Progenitor cell of endocrine pancreas (in vitro differentiated cells): ENCODE measurements around the gene HABP4. TPM values are rescaled to one million over a fixed set of nuclear protein-coding genes. Genes with fewer than 3 reads are reported as not detected.
"Not testable (repeated sequence)": the region's sequence is repeated elsewhere in the genome, so short reads cannot be mapped to it uniquely, and the experiment has no call there.

Experiments
- DNase-seq: peaks from one replicate; pipeline ENCODE4 v3.0.0; 2021; ENCODE audit warnings: low spot score; ENCODE audit not compliant: unreplicated experiment
- H3K27ac Mint-ChIP-seq: 2 replicates; pipeline ENCODE4 v1.8.0; 2021; ENCODE audit warnings: mild to moderate bottlenecking, moderate library complexity, mixed read lengths
- H3K27me3 Mint-ChIP-seq: 2 replicates; pipeline ENCODE4 v1.8.0; 2021; ENCODE audit warnings: mixed read lengths
- H3K36me3 Mint-ChIP-seq: 2 replicates; pipeline ENCODE4 v1.8.0; 2022; ENCODE audit warnings: mixed read lengths; ENCODE audit not compliant: insufficient read depth
- H3K4me1 Mint-ChIP-seq: 2 replicates; pipeline ENCODE4 v1.8.0; 2021; ENCODE audit warnings: low read depth, mixed read lengths
- H3K4me3 Mint-ChIP-seq: 2 replicates; pipeline ENCODE4 v1.8.0; 2021; ENCODE audit warnings: low read depth, mild to moderate bottlenecking, moderate library complexity, mixed read lengths
- H3K9me3 Mint-ChIP-seq: 2 replicates; pipeline ENCODE4 v1.8.0; 2021; ENCODE audit warnings: low read depth, mixed read lengths
- CTCF ChIP-seq: fragments of 200-600 bp; sonication (generic); IDR thresholded peaks from one replicate; pipeline ENCODE4 v1.5.0; 2021; ENCODE audit warnings: antibody characterized with exemption, mild to moderate bottlenecking; ENCODE audit not compliant: unreplicated experiment
- total RNA-seq: library from RNA; stranded (reverse); gene quantifications from 2 replicates; pipeline ENCODE4 v1.2.1, GENCODE V29; 2021

Gene HABP4
- total RNA-seq, 1 donor from 2014 or later: 15.5 TPM

- no peak for TF ChIP-seq CTCF
- H3K27me3 Mint-ChIP-seq: no peaks in the 10 kb centered on the region
- DNase-seq: no peak
Measured at GRCh38 chr9:96502539-96503373, 52.8 kb downstream of the HABP4 start.

GRCh38 chr9:96503374-96503748 lies 53.4 kb downstream of the HABP4 start:
- not testable (repeated sequence) for H3K27me3 Mint-ChIP-seq, H3K36me3 Mint-ChIP-seq, H3K9me3 Mint-ChIP-seq, H3K4me1 Mint-ChIP-seq, DNase-seq, H3K4me3 Mint-ChIP-seq
- H3K27ac Mint-ChIP-seq: peak overlapping the region; percentile 46

More at GRCh38 chr9:96502539-96503373, 52.8 kb downstream of the HABP4 start:
- Mint-ChIP-seq H3K27ac (no peak overlapping the region), H3K9me3 (no peaks in the 10 kb centered on the region), H3K4me3 (no peak overlapping the region), H3K4me1 (peaks cover 10% of the 10 kb centered on the region), H3K36me3 (peaks cover 7% of the 10 kb centered on the region)

- TF ChIP-seq CTCF: no peak
- H3K36me3 Mint-ChIP-seq: peaks cover 7% of the 10 kb centered on the region
- DNase-seq: no peak
- H3K27ac Mint-ChIP-seq: peak overlapping the region; percentile 46
- no peaks in the 10 kb centered on the region for H3K9me3 Mint-ChIP-seq
- H3K4me1 Mint-ChIP-seq: peaks cover 10% of the 10 kb centered on the region
- H3K27me3 Mint-ChIP-seq: no peaks in the 10 kb centered on the region
- no peak overlapping the region for H3K4me3 Mint-ChIP-seq
Measured at GRCh38 chr9:96503918-96504317, 53.9 kb downstream of the HABP4 start.

- H3K4me3 Mint-ChIP-seq: no peak overlapping the region
- no peaks in the 10 kb centered on the region for H3K9me3 Mint-ChIP-seq
- no peak for DNase-seq
- H3K27me3 Mint-ChIP-seq: no peaks in the 10 kb centered on the region
- H3K36me3 Mint-ChIP-seq: peaks cover 8% of the 10 kb centered on the region
- H3K27ac Mint-ChIP-seq: no peak overlapping the region
- no peak for TF ChIP-seq CTCF
- H3K4me1 Mint-ChIP-seq: peaks cover 10% of the 10 kb centered on the region
Measured at GRCh38 chr9:96505316-96505991, 55.5 kb downstream of the HABP4 start.

- H3K27ac Mint-ChIP-seq: no peak overlapping the region
- H3K27me3 Mint-ChIP-seq: no peaks in the 10 kb centered on the region
Measured at GRCh38 chr9:96508227-96508940, 58.4 kb downstream of the HABP4 start.

More at GRCh38 chr9:96508227-96508940, 58.4 kb downstream of the HABP4 start:
- H3K36me3 Mint-ChIP-seq: peaks cover 13% of the 10 kb centered on the region
- H3K4me1 Mint-ChIP-seq: peaks cover 6% of the 10 kb centered on the region
- no peaks in the 10 kb centered on the region for H3K9me3 Mint-ChIP-seq
- DNase-seq: no peak
- TF ChIP-seq CTCF: no peak
- no peak overlapping the region for H3K4me3 Mint-ChIP-seq
